Hematopoietic multipotent progenitor cell treated with erythropoietin and hydrocortisone succinate and interleukin-3 and kit ligand, for 17 days (in vitro differentiated cells): Measurements from ENCODE around the gene TREML4.

Source experiments
- DNase-seq: peaks from one replicate; pipeline ENCODE4 v3.0.0-alpha.2; 2015; ENCODE audit warnings: low spot score

The TREML4 gene

DNA sequence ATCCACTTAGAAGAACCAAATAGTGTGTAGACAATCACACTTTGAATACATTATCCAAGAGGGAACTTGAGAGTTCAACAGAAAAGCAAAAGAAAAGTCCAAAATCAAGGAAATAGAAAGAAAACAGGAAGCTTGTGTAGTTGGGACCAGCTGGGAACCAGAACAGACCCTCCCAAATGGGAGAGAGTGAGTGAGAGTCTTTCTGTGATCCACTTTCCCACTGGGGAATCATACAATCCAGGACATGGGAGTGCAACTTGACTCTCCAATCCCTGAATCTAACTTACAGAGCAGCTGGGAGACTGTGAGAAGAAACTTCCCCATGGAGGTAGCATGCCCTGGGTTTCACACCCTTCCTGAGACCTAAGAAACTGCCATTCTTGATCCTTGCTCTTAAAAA is 27.0 kb downstream of the TREML4 start:
- DNase-seq = no peak

DNA sequence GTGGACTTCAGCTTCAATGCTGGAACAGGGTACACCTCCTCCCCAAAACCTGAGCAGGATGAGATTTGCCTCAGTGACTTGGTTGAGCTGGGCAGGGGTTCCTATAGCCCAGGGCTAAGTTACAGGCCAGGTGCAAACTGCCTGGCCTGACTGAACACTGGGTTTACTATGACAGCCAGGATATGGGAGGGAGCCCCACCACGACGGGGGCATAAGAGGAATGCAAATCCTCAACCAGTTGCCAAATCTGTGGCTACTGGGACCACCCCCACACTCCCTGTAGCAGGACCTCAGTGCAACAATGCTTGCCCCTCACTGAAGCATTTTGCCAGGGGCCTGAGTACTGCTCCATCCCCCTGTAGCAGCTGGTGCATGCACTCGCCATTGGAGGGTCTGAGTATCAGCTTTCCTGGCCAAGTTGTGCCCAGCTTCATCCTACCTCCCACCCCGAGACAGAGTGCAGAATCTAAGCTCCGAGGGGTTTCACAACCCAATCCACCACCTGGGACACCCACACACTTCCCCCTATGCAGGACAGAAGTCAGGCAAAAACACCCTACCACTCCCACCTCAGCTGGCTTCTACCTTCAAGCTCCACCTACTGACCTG is 27.6 kb downstream of the TREML4 start:
- no peak for DNase-seq

DNA sequence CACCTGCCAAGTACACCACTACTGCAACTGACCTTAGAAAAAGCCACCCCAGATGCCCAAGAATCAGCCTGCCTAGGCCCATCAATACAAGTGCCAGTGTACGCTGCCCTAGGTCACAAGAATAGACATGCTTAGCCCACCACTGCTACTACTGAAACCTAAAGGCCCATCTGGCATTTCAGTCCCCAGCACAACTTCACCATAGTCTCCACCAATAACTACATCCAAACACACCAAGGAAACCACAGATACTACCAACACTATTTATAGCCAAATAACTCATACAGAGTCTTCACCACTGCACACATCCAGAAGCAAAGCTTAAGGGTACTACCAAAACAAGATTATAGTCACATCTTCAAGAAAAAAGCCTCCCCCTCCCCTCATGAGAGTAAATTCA is 28.2 kb downstream of the TREML4 start:
- no peak for DNase-seq

DNA sequence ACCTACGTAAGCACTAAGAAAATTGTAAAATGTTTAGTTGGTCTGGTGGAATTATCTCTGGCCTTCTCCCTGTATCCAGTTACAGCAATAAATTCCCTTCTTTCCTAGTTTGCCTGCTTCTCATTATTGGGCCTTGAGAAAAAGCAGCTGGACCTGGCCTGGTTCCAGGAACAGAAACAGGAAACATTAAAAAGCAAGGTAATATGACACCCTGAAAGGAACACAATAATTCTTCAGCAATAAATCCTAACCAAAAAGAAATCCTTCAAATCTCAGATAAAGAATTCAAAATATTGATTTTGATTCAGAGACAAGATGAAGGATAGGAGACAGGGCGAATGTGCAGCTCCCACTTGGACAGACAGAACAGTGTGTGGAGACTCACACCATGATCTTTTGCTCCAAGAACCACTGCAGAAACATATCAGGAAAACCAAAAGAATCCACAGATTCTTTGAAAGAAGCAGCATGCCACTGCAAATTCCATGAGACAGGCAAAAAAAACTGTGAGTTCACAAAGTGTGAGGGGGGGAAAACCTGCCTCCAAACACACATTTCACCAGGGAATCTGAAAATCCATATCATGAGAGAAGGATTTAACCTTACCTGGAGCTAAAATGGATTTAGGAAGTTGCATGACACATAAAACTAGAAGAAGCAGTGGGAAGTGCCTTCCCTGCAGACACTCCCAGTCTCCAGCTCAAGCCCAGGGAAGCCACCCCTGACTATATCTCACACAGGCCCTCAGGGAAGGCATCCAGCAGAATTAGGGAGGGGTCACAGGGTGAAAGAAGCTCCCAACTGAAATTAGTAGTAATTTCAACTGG is 29.4 kb downstream of the TREML4 start:
- DNase-seq = no peak

DNA sequence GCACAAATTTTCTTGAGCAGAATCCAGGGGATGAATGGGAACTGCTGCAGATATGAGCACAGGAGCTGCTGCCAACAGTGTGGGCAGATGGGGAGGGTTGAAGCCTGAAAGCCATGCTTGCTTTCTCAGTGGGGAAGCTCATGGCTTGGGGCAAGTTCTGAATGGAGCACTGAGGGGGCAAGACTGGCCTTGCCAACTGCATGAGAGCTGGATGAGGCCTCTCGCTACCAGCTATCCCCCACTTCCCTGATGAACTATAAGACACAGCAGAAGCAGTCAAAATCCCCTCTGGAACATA is 30.0 kb downstream of the TREML4 start:
- no peak for DNase-seq

DNA sequence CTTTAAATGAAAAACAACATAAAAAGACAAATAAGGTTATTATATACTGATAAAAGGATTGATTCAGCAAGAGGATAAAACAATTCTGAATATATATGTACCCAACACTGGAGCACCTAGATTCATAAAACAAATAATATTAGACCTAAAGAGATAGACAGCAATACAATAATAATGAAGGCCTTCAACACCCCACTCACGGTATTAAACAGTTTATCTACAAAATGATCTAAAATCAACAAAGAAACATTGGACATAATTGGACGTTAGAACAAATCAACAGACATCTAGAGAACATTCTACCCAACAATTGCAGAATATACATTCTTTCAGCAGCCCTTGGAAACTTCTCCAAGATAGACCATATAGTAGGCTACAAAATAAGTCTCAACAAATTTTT is 34.3 kb downstream of the TREML4 start:
- DNase-seq = no peak

DNA sequence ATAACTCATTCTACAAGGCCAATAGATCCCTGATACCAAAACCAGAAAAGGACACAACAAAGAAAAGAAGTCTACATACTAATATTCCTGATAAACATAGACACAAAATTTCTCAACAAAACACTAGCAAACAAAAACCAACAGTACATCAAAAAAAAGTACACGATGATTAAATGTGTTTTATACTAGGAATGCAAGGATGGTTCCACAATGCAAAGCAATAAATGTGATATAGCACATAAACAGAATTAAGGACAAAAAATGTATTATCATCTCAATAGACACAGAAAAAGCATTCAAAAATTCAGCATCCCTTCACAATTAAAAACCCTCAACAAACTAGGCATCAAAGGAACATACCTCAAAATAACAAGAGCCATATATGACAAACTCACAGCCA is 35.1 kb downstream of the TREML4 start:
- no peak for DNase-seq

DNA sequence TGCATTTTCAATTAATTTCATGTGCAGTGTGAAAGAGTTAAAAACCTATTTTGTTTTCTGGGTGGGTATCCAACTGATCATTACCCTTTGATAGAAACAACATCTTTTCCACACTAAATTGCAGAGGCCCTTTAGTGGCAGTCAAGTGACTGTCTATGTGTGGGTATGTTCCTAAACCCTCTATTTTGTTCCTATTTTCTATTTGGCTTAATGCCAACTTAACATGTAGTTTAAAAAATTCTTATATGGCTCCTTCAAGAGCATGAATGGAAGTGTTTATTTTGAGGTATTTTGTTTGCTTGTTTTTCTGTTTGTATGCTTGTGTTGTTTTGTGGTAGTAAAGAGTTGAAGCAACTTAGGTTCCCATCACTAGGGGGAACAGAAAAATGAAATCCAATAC is 38.4 kb downstream of the TREML4 start:
- DNase-seq = no peak

DNA sequence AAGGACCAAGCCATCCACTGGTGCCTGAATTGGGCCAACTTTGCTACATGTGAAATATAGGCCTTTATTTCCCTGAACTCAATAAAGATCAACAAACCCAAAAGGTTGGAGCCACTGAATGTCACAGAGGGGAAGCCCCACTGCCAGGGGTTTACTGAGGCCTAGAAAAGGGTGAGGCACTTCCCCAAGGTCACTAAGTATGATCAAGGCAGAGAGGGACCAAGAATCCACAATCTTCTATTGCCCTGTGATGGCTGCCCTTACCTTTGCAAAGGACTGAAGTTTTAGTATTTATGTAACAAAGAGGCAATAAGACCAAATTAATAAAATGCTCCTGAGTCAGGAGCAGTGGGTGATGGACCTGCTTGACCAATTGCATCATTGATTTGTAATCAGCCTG is 40.3 kb downstream of the TREML4 start:
- DNase-seq = no peak

DNA sequence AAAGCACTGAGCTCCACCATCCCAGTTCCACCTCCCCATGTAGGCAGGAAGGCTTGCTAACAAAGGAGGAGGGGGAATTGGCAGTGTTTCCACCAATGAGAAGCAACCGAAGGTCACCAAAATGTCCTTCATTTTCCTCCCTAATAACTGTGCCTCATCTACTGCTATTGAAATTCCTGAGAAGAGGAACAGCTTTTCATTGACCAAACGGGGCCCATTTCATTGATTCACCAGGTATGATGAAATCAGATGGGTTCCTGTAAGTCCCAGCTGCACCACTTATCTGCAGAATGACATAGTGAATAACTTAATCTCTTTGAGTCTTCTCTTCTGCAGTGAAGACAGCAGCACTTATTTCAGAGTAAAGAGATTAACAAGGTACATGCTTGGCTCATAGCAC is 41.0 kb downstream of the TREML4 start:
- no peak for DNase-seq

DNA sequence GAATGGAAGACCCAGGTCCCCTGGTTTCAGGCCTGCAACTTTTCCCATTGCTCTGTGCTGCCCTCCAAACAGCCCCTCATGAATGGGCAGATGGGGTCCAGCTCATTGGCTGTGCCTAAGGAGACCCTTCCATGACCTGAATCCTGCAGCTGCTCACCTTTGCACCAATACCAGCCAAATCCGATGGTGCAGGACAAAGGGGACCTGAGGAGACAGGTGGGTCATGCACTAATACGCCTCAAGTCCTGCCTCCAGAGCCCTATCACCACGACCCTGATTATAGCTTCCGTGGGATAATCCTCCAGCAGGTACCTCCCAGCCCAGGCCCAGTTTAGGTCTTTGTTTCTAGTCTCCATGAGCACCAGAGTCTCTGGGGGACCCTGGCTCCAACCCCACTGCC is 41.6 kb downstream of the TREML4 start:
- DNase-seq = no peak

DNA sequence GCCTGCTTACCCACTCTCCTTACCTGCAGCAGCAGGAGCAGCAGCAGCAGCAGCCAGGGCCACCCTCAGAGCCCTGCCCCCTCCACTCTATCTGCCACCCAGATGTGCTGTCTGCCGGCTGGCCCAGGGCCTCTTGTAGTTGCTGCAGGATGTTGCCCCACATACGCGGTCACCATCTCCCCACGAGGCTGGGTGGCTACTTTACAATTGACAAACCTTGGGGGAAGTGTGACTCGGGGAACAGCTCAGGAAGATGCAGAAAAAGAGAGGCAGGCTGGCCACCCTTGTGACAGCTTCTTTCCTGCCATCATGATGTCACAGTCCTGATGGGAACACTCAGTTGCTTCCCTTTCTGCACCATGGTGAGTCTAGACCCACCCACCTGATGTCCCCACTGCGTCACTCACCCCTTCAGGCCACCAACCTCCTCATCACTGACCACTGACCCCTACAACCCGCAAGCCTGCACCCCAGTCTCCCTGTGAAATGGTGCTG is 43.8 kb downstream of the TREML4 start:
- no peak for DNase-seq

DNA sequence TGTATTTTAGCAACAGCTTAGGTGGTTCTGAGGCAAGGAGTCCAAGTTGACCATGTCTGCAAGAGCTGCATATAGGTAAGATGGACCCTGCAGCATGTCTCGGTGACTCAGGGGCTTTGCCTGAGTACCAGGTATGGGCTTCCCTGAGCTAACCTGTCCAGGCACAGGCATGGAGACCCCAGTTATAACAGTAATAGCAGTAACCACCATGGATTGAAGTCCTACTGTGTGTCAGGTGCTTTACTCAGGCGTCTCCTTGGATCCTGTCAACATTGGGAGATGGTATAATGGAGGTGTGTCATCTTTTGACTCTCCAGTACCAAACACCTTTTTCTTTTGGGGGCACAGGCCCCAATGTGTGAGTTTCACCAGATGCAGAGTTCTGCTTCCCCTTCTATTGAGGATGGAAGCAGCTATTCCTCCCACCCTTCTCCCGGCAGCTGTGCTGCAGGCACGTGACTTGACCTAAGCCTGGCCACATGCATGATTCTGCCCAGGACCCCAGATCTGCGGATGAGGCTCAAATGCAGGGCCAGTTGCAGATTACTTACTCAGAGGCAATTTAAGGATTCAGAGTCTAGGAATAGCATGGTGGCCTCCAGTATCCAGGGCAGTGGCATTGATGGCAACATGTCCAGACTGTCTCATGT is 44.6 kb downstream of the TREML4 start:
- no peak for DNase-seq

DNA sequence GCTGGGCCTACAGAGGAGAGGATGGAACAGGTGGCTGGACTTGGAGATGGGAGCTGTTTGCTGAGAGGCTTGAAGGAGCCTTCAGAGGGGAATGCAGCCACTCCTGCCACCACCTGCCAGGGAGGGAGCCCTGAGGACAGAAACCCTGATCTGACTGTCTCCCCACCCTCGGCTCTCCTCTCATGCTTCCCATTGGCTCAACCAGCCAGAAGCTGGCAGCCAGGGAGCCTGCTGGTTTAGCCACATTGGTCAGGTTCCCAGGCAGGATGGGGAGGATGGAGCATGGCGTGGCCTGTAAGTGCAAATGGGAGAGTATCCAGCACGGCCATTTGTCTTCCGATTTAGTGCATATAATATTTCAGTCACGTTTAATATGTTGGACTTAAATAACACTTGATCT is 45.6 kb downstream of the TREML4 start:
- DNase-seq = no peak

DNA sequence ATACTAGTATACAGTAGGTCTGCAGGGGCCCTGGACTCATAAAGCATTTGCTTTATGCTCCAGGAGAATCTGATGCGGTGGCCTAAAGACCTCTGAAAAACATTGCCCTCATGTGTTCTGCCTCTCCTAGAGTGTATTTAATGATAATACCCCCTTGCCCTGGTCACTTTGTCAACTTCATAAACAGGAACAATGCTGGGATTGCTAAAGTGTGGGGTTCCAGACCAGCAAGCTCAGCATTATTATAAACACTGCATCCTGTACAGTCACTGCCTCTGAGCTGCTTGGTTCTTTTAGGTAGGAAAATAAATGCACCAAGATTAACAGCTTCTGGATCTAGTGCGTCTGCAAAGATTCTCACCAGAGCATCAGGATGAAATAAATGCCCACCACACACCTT is 46.1 kb downstream of the TREML4 start:
- no peak for DNase-seq

DNA sequence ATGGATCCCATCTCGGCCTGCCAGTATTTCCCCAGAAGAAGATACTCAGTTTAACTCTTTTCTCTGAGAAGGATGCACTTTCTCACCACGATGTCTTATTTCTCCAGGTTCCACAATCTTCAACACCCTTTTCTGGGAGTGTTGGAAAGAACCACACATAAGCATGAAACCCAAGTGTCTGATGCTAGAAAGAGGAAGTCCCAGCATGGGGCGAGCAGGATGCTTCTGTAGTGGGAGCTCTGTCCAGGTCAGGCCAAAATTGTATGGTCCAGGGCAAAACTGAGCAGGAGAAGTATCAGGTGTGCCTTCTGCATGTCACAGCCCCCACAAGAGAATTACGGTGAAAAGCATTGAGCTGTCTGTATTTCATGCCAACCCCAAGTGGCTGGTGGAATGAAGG is 47.3 kb downstream of the TREML4 start:
- no peak for DNase-seq

DNA sequence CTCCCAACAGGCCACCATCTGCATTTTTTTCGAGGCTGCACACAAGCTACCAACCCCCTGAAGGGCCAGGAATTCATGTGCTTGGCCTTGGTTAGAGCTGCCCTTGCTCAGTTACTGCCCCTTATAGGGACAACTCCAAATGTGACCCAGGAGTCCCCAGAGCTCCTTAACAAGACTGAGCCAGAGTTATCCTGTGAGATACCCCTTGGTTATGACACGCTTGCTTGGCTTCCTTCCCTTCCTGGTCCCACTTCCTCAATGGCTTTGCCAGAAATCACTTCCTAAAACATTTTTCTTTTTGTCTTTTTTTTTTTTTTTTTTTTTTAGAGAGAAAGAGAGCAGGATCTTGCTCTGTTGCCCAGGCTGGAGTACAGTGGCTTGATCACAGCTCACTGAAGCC is 49.5 kb downstream of the TREML4 start:
- DNase-seq = no peak

DNA sequence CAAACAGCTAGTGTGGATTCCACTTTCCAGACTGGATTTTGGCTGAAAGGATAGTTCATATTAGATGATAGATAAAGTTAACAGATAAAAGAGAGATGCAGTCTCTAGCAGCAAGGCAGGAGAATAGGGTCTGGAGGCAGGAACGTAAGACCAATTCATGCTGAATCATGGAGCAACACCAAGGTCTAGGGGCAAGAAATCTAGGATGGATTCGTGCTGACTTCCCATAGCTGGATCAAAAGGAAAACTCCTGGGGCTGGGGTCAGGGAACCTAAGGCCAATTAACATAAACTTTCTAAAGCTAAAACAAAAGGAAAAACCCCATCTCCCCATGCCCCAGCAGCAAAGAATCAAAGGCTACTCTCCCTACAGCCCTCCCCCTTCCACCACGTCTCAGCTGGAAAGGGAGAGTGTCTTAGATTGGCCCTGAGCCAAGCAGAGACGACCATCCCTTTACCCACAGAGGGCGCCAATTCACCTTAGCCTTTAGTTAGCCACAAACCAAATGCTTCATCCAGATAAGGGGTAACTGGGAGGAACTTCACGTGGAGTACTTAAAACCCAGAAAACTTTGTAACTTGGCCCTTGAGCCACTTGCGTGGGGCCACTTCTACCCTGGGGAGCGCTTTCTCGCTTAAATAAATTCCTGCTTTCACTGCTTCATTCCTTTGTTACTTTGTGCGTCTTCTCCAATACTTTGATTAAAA is 50.7 kb downstream of the TREML4 start:
- peak; percentile 87 for DNase-seq

DNA sequence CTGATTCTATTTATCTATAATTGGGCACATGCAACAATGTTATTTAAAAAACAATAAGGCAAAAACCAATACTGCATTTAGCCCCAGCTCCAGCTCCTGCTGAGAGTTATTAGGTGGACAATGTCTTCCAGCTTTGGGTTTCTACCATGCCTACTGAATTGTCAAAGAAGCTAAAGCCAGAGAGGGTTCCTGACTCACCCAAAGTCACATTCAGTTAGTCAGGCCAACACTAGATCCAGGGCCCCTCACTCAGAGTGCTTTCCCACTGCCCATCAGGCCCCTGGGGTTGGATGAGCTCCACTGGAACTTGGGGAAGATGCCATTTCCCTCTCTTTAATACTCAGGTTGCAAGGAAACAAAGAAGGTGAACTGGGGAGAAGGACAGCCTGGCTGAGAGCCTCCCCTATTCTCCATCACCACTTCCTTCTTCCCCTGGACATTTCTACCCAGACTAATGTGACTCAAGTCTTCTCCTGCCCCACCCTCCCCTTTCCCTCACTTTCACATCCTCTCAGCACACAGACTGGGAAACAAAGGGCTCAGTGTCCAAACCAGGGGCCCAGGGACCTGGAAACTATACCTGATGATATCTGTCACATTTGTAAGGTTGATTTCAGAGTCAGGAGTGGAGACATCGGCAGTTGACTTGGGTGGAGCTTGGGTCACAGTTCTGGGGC is 52.4 kb downstream of the TREML4 start:
- DNase-seq = no peak

DNA sequence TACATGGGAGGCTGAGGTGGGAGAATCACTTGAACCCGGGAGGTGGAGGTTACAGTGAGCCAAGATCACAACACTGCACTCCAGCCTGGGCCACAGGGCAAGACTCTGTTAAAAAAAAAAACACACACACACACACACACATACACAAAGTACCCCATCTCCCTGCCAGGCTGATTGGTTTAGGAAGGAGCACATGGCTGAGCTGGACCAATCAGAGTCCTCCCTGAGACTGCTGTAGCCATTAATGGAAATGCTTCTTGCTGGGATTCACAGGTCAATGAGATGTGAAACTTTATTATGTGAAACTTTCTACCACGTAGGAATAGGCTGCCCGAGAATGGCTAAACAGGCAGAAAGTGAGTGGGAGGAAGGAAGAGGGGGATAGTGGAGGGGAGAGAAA is 55.5 kb downstream of the TREML4 start:
- DNase-seq = no peak

DNA sequence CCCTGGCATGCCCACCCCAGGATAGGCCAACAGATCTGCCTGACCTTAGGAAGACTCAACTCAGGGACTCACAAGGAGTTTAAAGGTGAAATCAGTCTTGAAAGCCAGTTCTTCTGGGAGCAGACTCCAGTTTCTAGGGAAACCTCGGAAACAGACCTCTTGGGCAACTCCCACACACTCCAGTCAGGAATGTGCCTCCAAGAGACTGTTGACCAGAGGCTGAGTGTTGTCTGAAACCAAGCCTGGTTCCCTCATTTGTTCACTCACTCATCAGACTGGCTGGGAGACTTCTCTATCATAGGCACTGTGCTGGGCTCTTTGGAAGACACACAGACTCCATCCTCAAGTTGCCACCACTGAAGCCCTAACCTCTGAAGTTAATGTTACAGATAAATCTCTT is 56.6 kb downstream of the TREML4 start:
- DNase-seq = no peak
